Eye (tissue), 1 donor: ENCODE measurements around the gene PIAS1.
"Not testable (repeated sequence)": the region's sequence is repeated elsewhere in the genome, so short reads cannot be mapped to it uniquely, and the experiment has no call there.

ENCODE experiments used
- DNase-seq: peaks from one replicate; pipeline ENCODE4 v3.0.0-alpha.2; 2015

The PIAS1 gene

GRCh38 chr15:68053701-68054627 lies at the start of gene PIAS1:
PIAS1 (plus strand) TSS chr15:68054315; CDS start chr15:68054327, 12 bp downstream.
- peak; percentile 97 for DNase-seq

- not testable (repeated sequence) for DNase-seq
These were observed 46.5 kb upstream of the PIAS1 start for GRCh38 chr15:68007642-68008041.

GRCh38 chr15:68010361-68011153 lies 43.6 kb upstream of the PIAS1 start:
- DNase-seq: no peak

GRCh38 chr15:68012911-68013310 lies 41.2 kb upstream of the PIAS1 start:
- DNase-seq: no peak

GRCh38 chr15:68014219-68014618 lies 39.9 kb upstream of the PIAS1 start:
- no peak for DNase-seq

GRCh38 chr15:68015244-68015643 lies 38.9 kb upstream of the PIAS1 start:
- no peak for DNase-seq

- DNase-seq: no peak
These were observed 36.9 kb upstream of the PIAS1 start for GRCh38 chr15:68017201-68017600.

- no peak for DNase-seq
These were observed 35.2 kb upstream of the PIAS1 start for GRCh38 chr15:68018797-68019444.

GRCh38 chr15:68019814-68020525 lies 34.1 kb upstream of the PIAS1 start:
- DNase-seq: no peak

GRCh38 chr15:68020685-68021084 lies 33.4 kb upstream of the PIAS1 start:
- no peak for DNase-seq

- DNase-seq: no peak
These were observed 32.1 kb upstream of the PIAS1 start for GRCh38 chr15:68022061-68022460.

- DNase-seq: no peak
These were observed 30.6 kb upstream of the PIAS1 start for GRCh38 chr15:68023307-68024101.

GRCh38 chr15:68025835-68026424 lies 28.2 kb upstream of the PIAS1 start:
- DNase-seq: no peak

GRCh38 chr15:68027388-68027787 lies 26.7 kb upstream of the PIAS1 start:
- DNase-seq: no peak

GRCh38 chr15:68028137-68028887 lies 25.8 kb upstream of the PIAS1 start:
- DNase-seq: no peak

- DNase-seq: no peak
These were observed 25.3 kb upstream of the PIAS1 start for GRCh38 chr15:68028888-68029207.

- DNase-seq: no peak
These were observed 24.2 kb upstream of the PIAS1 start for GRCh38 chr15:68029959-68030358.

- DNase-seq: no peak
These were observed 22.7 kb upstream of the PIAS1 start for GRCh38 chr15:68031404-68031803.

GRCh38 chr15:68032672-68033071 lies 21.4 kb upstream of the PIAS1 start:
- no peak for DNase-seq

GRCh38 chr15:68034081-68034480 lies 20.0 kb upstream of the PIAS1 start:
- DNase-seq: no peak
